Keratinocyte (primary cell): ENCODE measurements around the gene AUH.

ENCODE experiments used
- CTCF ChIP-seq, 3 experiments: IDR thresholded peaks in 1 of 3; conservative IDR thresholded peaks in 1 of 3; optimal IDR thresholded peaks in 1 of 3; 2 replicates in 2 of 3; 3 replicates in 1 of 3; pipeline versions ENCODE3 to v1.5.1; 2011; ENCODE audit warnings: low read length in 3 of 3, mild to moderate bottlenecking in 3 of 3, moderate library complexity in 2 of 3, control low read depth in 1 of 3, inconsistent platforms in 1 of 3; ENCODE audit not compliant: insufficient read depth in 2 of 3; ENCODE audit errors: extremely low read depth in 1 of 3
- EZH2 ChIP-seq: IDR thresholded peaks from one replicate; pipeline ENCODE4 v1.6.1; 2012; ENCODE audit warnings: inconsistent platforms, mild to moderate bottlenecking, low read length, moderate library complexity

GRCh38 chr9:91246846-91247245 lies 114.9 kb downstream of the AUH start:
- TF ChIP-seq CTCF (optimal IDR thresholded peaks at IDR 0.05 in 1 of 3, IDR thresholded peaks at IDR 0.05 in 1 of 3, conservative IDR thresholded peaks at IDR 0.05 in 1 of 3; ENCODE audit: extremely low read depth in 1 of 3, insufficient read depth in 2 of 3, low read length in 3 of 3) (no peak), EZH2 (no peak)
